ENCODE data around the gene PNLIP.

Gene PNLIP

GRCh38 chr10:116545756-116546155 lies at the start of gene PNLIP:
Gene PNLIP, plus strand, starts transcription at chr10:116545931. Its CDS starts 162 bp downstream, at chr10:116546093.
- H3K36me3 ChIP-seq (ENCODE audit: insufficient read depth, low read length): no peaks in the 10 kb centered on the region
- H3K4me3 ChIP-seq (ENCODE audit: low read depth in 1 of 2, low read length in 2 of 2): no peak within 1 kb of the TSS

GRCh38 chr10:116504786-116505185 lies 40.9 kb upstream of the PNLIP start:
- Histone ChIP-seq H3K27me3 (ENCODE audit: control insufficient read depth in 1 of 2, insufficient read depth in 2 of 2, low read length in 2 of 2) (no peaks in the 10 kb centered on the region), H3K27ac (ENCODE audit: low read depth, low read length) (no peak overlapping the region), H3K9me3 (ENCODE audit: low read length) (no peaks in the 10 kb centered on the region), H3K4me3 (ENCODE audit: low read depth in 1 of 2, low read length in 2 of 2) (no peak overlapping the region), H3K9ac (ENCODE audit: low read length) (no peak overlapping the region), H3K36me3 (ENCODE audit: insufficient read depth, low read length) (no peaks in the 10 kb centered on the region), H3K4me1 (ENCODE audit: insufficient read depth, low read length) (no peaks in the 10 kb centered on the region)

More at GRCh38 chr10:116545756-116546155, at the start of gene PNLIP:
- Histone ChIP-seq H3K9me3 (ENCODE audit: low read length) (no peaks in the 10 kb centered on the region), H3K27me3 (ENCODE audit: control insufficient read depth in 1 of 2, insufficient read depth in 2 of 2, low read length in 2 of 2) (no peaks in the 10 kb centered on the region), H3K4me1 (ENCODE audit: insufficient read depth, low read length) (no peaks in the 10 kb centered on the region), H3K9ac (ENCODE audit: low read length) (no peak within 1 kb of the TSS), H3K27ac (ENCODE audit: low read depth, low read length) (no peak within 1 kb of the TSS)

- Histone ChIP-seq H3K27ac (ENCODE audit: low read depth, low read length) (no peak overlapping the region), H3K9ac (ENCODE audit: low read length) (no peak overlapping the region), H3K4me3 (ENCODE audit: low read depth in 1 of 2, low read length in 2 of 2) (no peak overlapping the region), H3K9me3 (ENCODE audit: low read length) (no peaks in the 10 kb centered on the region), H3K27me3 (ENCODE audit: control insufficient read depth in 1 of 2, insufficient read depth in 2 of 2, low read length in 2 of 2) (no peaks in the 10 kb centered on the region), H3K4me1 (ENCODE audit: insufficient read depth, low read length) (no peaks in the 10 kb centered on the region), H3K36me3 (ENCODE audit: insufficient read depth, low read length) (no peaks in the 10 kb centered on the region)
Measured at GRCh38 chr10:116510565-116510964, 35.2 kb upstream of the PNLIP start.

- H3K36me3 ChIP-seq (ENCODE audit: insufficient read depth, low read length): no peaks in the 10 kb centered on the region
- no peak overlapping the region for H3K4me3 ChIP-seq (ENCODE audit: low read depth in 1 of 2, low read length in 2 of 2)
- no peak overlapping the region for H3K9ac ChIP-seq (ENCODE audit: low read length)
- no peaks in the 10 kb centered on the region for H3K27me3 ChIP-seq (ENCODE audit: control insufficient read depth in 1 of 2, insufficient read depth in 2 of 2, low read length in 2 of 2)
- H3K4me1 ChIP-seq (ENCODE audit: insufficient read depth, low read length): no peaks in the 10 kb centered on the region
- H3K9me3 ChIP-seq (ENCODE audit: low read length): no peaks in the 10 kb centered on the region
- H3K27ac ChIP-seq (ENCODE audit: low read depth, low read length): no peak overlapping the region
Measured at GRCh38 chr10:116511365-116511764, 34.4 kb upstream of the PNLIP start.

GRCh38 chr10:116521424-116522290 lies 24.1 kb upstream of the PNLIP start:
- H3K9me3 ChIP-seq (ENCODE audit: low read length): no peaks in the 10 kb centered on the region
- H3K36me3 ChIP-seq (ENCODE audit: insufficient read depth, low read length): no peaks in the 10 kb centered on the region
- no peak overlapping the region for H3K4me3 ChIP-seq (ENCODE audit: low read depth in 1 of 2, low read length in 2 of 2)
- no peak overlapping the region for H3K9ac ChIP-seq (ENCODE audit: low read length)
- H3K4me1 ChIP-seq (ENCODE audit: insufficient read depth, low read length): no peaks in the 10 kb centered on the region
- H3K27me3 ChIP-seq (ENCODE audit: control insufficient read depth in 1 of 2, insufficient read depth in 2 of 2, low read length in 2 of 2): no peaks in the 10 kb centered on the region
- no peak overlapping the region for H3K27ac ChIP-seq (ENCODE audit: low read depth, low read length)

- no peaks in the 10 kb centered on the region for H3K9me3 ChIP-seq (ENCODE audit: low read length)
- H3K27me3 ChIP-seq (ENCODE audit: control insufficient read depth in 1 of 2, insufficient read depth in 2 of 2, low read length in 2 of 2): no peaks in the 10 kb centered on the region
- H3K27ac ChIP-seq (ENCODE audit: low read depth, low read length): no peak overlapping the region
- no peaks in the 10 kb centered on the region for H3K36me3 ChIP-seq (ENCODE audit: insufficient read depth, low read length)
- no peak overlapping the region for H3K4me3 ChIP-seq (ENCODE audit: low read depth in 1 of 2, low read length in 2 of 2)
- H3K9ac ChIP-seq (ENCODE audit: low read length): no peak overlapping the region
- H3K4me1 ChIP-seq (ENCODE audit: insufficient read depth, low read length): no peaks in the 10 kb centered on the region
Measured at GRCh38 chr10:116522803-116523381, 22.8 kb upstream of the PNLIP start.

GRCh38 chr10:116524736-116525135 lies 21.0 kb upstream of the PNLIP start:
- Histone ChIP-seq H3K9ac (ENCODE audit: low read length) (no peak overlapping the region), H3K36me3 (ENCODE audit: insufficient read depth, low read length) (no peaks in the 10 kb centered on the region), H3K4me3 (ENCODE audit: low read depth in 1 of 2, low read length in 2 of 2) (no peak overlapping the region), H3K27me3 (ENCODE audit: control insufficient read depth in 1 of 2, insufficient read depth in 2 of 2, low read length in 2 of 2) (no peaks in the 10 kb centered on the region), H3K27ac (ENCODE audit: low read depth, low read length) (no peak overlapping the region), H3K4me1 (ENCODE audit: insufficient read depth, low read length) (no peaks in the 10 kb centered on the region), H3K9me3 (ENCODE audit: low read length) (no peaks in the 10 kb centered on the region)

GRCh38 chr10:116526219-116526618 lies 19.5 kb upstream of the PNLIP start:
- no peak overlapping the region for H3K9ac ChIP-seq (ENCODE audit: low read length)
- H3K27me3 ChIP-seq (ENCODE audit: control insufficient read depth in 1 of 2, insufficient read depth in 2 of 2, low read length in 2 of 2): no peaks in the 10 kb centered on the region
- H3K4me1 ChIP-seq (ENCODE audit: insufficient read depth, low read length): no peaks in the 10 kb centered on the region
- H3K9me3 ChIP-seq (ENCODE audit: low read length): no peaks in the 10 kb centered on the region
- no peak overlapping the region for H3K4me3 ChIP-seq (ENCODE audit: low read depth in 1 of 2, low read length in 2 of 2)
- no peak overlapping the region for H3K27ac ChIP-seq (ENCODE audit: low read depth, low read length)
- no peaks in the 10 kb centered on the region for H3K36me3 ChIP-seq (ENCODE audit: insufficient read depth, low read length)

GRCh38 chr10:116536810-116537209 lies 8.9 kb upstream of the PNLIP start:
- no peak overlapping the region for H3K27ac ChIP-seq (ENCODE audit: low read depth, low read length)
- no peaks in the 10 kb centered on the region for H3K4me1 ChIP-seq (ENCODE audit: insufficient read depth, low read length)
- H3K4me3 ChIP-seq (ENCODE audit: low read depth in 1 of 2, low read length in 2 of 2): no peak overlapping the region

GRCh38 chr10:116538456-116538855 lies 7.3 kb upstream of the PNLIP start:
- Histone ChIP-seq H3K9ac (ENCODE audit: low read length) (no peak overlapping the region), H3K27ac (ENCODE audit: low read depth, low read length) (no peak overlapping the region), H3K36me3 (ENCODE audit: insufficient read depth, low read length) (no peaks in the 10 kb centered on the region), H3K27me3 (ENCODE audit: control insufficient read depth in 1 of 2, insufficient read depth in 2 of 2, low read length in 2 of 2) (no peaks in the 10 kb centered on the region), H3K9me3 (ENCODE audit: low read length) (no peaks in the 10 kb centered on the region), H3K4me1 (ENCODE audit: insufficient read depth, low read length) (no peaks in the 10 kb centered on the region), H3K4me3 (ENCODE audit: low read depth in 1 of 2, low read length in 2 of 2) (no peak overlapping the region)

More at GRCh38 chr10:116536810-116537209, 8.9 kb upstream of the PNLIP start:
- no peaks in the 10 kb centered on the region for H3K27me3 ChIP-seq (ENCODE audit: control insufficient read depth in 1 of 2, insufficient read depth in 2 of 2, low read length in 2 of 2)
- no peaks in the 10 kb centered on the region for H3K36me3 ChIP-seq (ENCODE audit: insufficient read depth, low read length)
- H3K9ac ChIP-seq (ENCODE audit: low read length): no peak overlapping the region
- H3K9me3 ChIP-seq (ENCODE audit: low read length): no peaks in the 10 kb centered on the region

GRCh38 chr10:116538992-116539391 lies 6.7 kb upstream of the PNLIP start:
- no peak overlapping the region for H3K9ac ChIP-seq (ENCODE audit: low read length)
- H3K27me3 ChIP-seq (ENCODE audit: control insufficient read depth in 1 of 2, insufficient read depth in 2 of 2, low read length in 2 of 2): no peaks in the 10 kb centered on the region
- no peaks in the 10 kb centered on the region for H3K36me3 ChIP-seq (ENCODE audit: insufficient read depth, low read length)
- no peak overlapping the region for H3K27ac ChIP-seq (ENCODE audit: low read depth, low read length)
- no peaks in the 10 kb centered on the region for H3K9me3 ChIP-seq (ENCODE audit: low read length)
- no peak overlapping the region for H3K4me3 ChIP-seq (ENCODE audit: low read depth in 1 of 2, low read length in 2 of 2)
- no peaks in the 10 kb centered on the region for H3K4me1 ChIP-seq (ENCODE audit: insufficient read depth, low read length)
